Cardiac fibroblast (primary cell): ENCODE data around the gene ABCA9.
"Not testable (repeated sequence)": the region's sequence is repeated elsewhere in the genome, so short reads cannot be mapped to it uniquely, and the experiment has no call there.

Source experiments
- DNase-seq, 2 donors: peaks; one replicate each; pipeline versions ENCODE4 v3.0.0 to v3.0.0-alpha.2; 2010; ENCODE audit warnings: low read depth in 2 of 2
- H3K4me3 ChIP-seq, 2 donors: replicated peaks in 1 of 2; 1 replicate in 1 of 2; 2 replicates in 1 of 2; pipeline ENCODE4 v1.5.1; 2011; ENCODE audit warnings: low read depth in 2 of 2, low read length in 2 of 2, mild to moderate bottlenecking in 2 of 2, moderate library complexity in 1 of 2
- CTCF ChIP-seq: IDR thresholded peaks from one replicate; pipeline ENCODE4 v1.5.1; 2011; ENCODE audit warnings: low read depth, mild to moderate bottlenecking, low read length, inconsistent platforms

ABCA9 gene

GRCh38 chr17:69078864-69079263 lies 18.1 kb upstream of the ABCA9 start:
- no peak overlapping the region for H3K4me3 ChIP-seq
- no peak for DNase-seq
- no peak for TF ChIP-seq CTCF

GRCh38 chr17:69075823-69076222 lies 15.1 kb upstream of the ABCA9 start:
- TF ChIP-seq CTCF = no peak
- H3K4me3 ChIP-seq = no peak overlapping the region
- DNase-seq = no peak

- not testable (repeated sequence) for H3K4me3 ChIP-seq, DNase-seq
Measured at GRCh38 chr17:69073392-69073791, 12.7 kb upstream of the ABCA9 start.

GRCh38 chr17:69072803-69073256 lies 12.1 kb upstream of the ABCA9 start:
- not testable (repeated sequence) for H3K4me3 ChIP-seq, DNase-seq

- H3K4me3 ChIP-seq, DNase-seq: not testable (repeated sequence)
Measured at GRCh38 chr17:69071233-69071586, 10.5 kb upstream of the ABCA9 start.

GRCh38 chr17:69070378-69071232 lies 9.9 kb upstream of the ABCA9 start:
- not testable (repeated sequence) for DNase-seq, H3K4me3 ChIP-seq

- no peak for TF ChIP-seq CTCF
- no peak overlapping the region for H3K4me3 ChIP-seq
- DNase-seq = no peak
Measured at GRCh38 chr17:69069226-69069750, 8.6 kb upstream of the ABCA9 start.

- no peak for DNase-seq
- H3K4me3 ChIP-seq = no peak overlapping the region
- TF ChIP-seq CTCF = peak; percentile 1
Measured at GRCh38 chr17:69067274-69068047, 6.7 kb upstream of the ABCA9 start.

- DNase-seq = no peak
- TF ChIP-seq CTCF = no peak
- H3K4me3 ChIP-seq = no peak overlapping the region
Measured at GRCh38 chr17:69066482-69066881, 5.8 kb upstream of the ABCA9 start.
